Natural killer cell (primary cell): ENCODE measurements around the gene TUG1. TPM values are rescaled to one million over a fixed set of nuclear protein-coding genes. Genes with fewer than 3 reads are reported as not detected.

ENCODE experiments used
- ATAC-seq, 3 donors: fragments of 150-1000 bp in 2 of 3; fragments of 200-7000 bp in 1 of 3; cut with Tn5 transposase; 1 replicate in 1 of 3; 2 replicates in 2 of 3; pipeline ENCODE4 v1.10.0; 2021; ENCODE audit warnings: mild to moderate bottlenecking in 2 of 3, moderate library complexity in 2 of 3
- DNase-seq, 2 donors: peaks; one replicate each; pipeline versions ENCODE4 v3.0.0 to v3.0.0-alpha.2; 2013 to 2021; ENCODE audit warnings: mixed read lengths in 1 of 2
- H3K27ac ChIP-seq: one replicate; pipeline ENCODE4 v1.5.1; 2013; ENCODE audit warnings: mild to moderate bottlenecking, low read length
- H3K27me3 ChIP-seq: one replicate; pipeline ENCODE4 v1.6.1; 2013; ENCODE audit warnings: low read length; ENCODE audit not compliant: control insufficient read depth, insufficient read depth
- H3K36me3 ChIP-seq: one replicate; pipeline ENCODE4 v1.6.1; 2013; ENCODE audit warnings: low read length; ENCODE audit not compliant: control insufficient read depth, insufficient read depth
- H3K4me1 ChIP-seq: one replicate; pipeline ENCODE4 v1.6.1; 2013; ENCODE audit warnings: low read length; ENCODE audit not compliant: control insufficient read depth, insufficient read depth
- H3K4me3 ChIP-seq: one replicate; pipeline ENCODE4 v1.5.1; 2013; ENCODE audit warnings: low read length
- H3K9me3 ChIP-seq: one replicate; pipeline ENCODE4 v1.6.1; 2013; ENCODE audit warnings: low read length; ENCODE audit not compliant: control insufficient read depth, insufficient read depth
- H3K27ac Mint-ChIP-seq, 2 donors: one replicate each; pipeline ENCODE4 v1.8.0; 2022; ENCODE audit warnings: mild to moderate bottlenecking in 2 of 2, mixed read lengths in 2 of 2, moderate library complexity in 1 of 2
- H3K27me3 Mint-ChIP-seq, 2 donors: one replicate each; pipeline ENCODE4 v1.8.0; 2022; ENCODE audit warnings: low read depth in 2 of 2, mixed read lengths in 2 of 2
- H3K36me3 Mint-ChIP-seq: one replicate; pipeline ENCODE4 v1.8.0; 2022; ENCODE audit warnings: mixed read lengths
- H3K4me1 Mint-ChIP-seq, 2 donors: one replicate each; pipeline ENCODE4 v1.8.0; 2022; ENCODE audit warnings: mixed read lengths in 2 of 2
- H3K4me3 Mint-ChIP-seq: one replicate; pipeline ENCODE4 v1.8.0; 2022; ENCODE audit warnings: mild to moderate bottlenecking, moderate library complexity, mixed read lengths
- H3K9me3 Mint-ChIP-seq, 2 donors: one replicate each; pipeline ENCODE4 v1.8.0; 2022; ENCODE audit warnings: mixed read lengths in 2 of 2
- WGBS: methylation state at CpG from one replicate; pipeline ENCODE4 v1.1.7; 2013; ENCODE audit warnings: missing lambda C conversion rate; ENCODE audit not compliant: insufficient coverage; 5-methylcytosine and 5-hydroxymethylcytosine counted together
- intact Hi-C: fragments of 100-400 bp; cut with micrococcal nuclease; formaldehyde crosslinking; loops from one replicate; pipeline ENCODE4 v1.14.2; 2022
- total RNA-seq, 4 donors: library from RNA; stranded (reverse); fragments of 120-200 nt in 1 of 4; gene quantifications; one replicate each; pipeline versions ENCODE4 v1.2.3 to v1.2.4, GENCODE V29; 2013 to 2022
- TF ChIP-seq, protein P1 (sequence below): fragments of 200-600 bp; IDR thresholded peaks from one replicate; pipeline ENCODE4 v1.8.0; 2022; ENCODE audit warnings: antibody characterized with exemption

TUG1 gene
- total RNA-seq, 3 donors from 2014 or later (not counting 1 experiment from before 2014, with no cell fraction given) = 78.4 to 94.6 (median 80.9) TPM

DNA sequence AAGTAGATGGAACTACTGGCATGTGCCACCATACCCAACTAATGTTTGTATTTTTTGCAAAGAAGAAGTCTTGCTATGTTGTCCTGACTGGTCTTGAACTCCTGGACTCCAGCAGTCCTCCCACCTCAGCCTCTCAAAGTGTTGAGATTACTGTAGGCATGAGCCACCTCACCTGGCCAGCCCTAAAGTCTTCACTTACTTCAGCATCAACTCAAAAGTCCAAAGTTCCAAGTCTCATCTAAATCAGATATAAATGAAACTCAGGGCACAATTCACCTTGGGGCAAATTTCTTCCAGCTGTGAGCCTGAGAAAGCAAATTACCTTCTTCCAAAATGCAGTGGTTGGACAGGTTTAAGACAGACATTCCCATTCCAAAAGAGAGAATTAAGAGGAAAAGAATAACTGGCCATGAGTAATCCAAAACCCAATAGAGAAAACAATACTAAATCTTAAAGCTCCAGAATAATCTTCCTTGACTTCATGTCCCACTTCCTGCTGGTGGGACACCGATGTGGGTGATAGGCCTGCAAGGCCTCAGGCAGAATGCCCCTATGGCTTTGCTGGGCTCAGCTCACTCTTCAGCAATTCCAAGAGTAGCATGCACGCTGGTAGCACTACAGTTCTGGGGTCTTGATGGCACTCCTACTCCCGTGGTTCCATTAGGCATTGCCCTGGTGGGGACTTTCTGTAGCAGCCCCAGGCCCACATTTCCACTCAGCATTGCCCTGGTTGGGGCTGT is 50.3 kb downstream of the TUG1 start:
- H3K9me3 ChIP-seq = no peaks in the 10 kb centered on the region
- H3K4me1 ChIP-seq = no peaks in the 10 kb centered on the region
- no peaks in the 10 kb centered on the region for H3K27me3 ChIP-seq
- H3K36me3 ChIP-seq = no peaks in the 10 kb centered on the region
- no peaks in the 10 kb centered on the region for H3K9me3 Mint-ChIP-seq
- no peak overlapping the region for H3K27ac ChIP-seq
- no peaks in the 10 kb centered on the region for H3K36me3 Mint-ChIP-seq
- 80% methylated on average over 3 of the region's 3 CpGs for WGBS
- no peaks in the 10 kb centered on the region for H3K4me1 Mint-ChIP-seq
- H3K27ac Mint-ChIP-seq = no peak overlapping the region
- no peak overlapping the region for H3K4me3 Mint-ChIP-seq
- DNase-seq = no peak
- TF ChIP-seq, protein P1, sequence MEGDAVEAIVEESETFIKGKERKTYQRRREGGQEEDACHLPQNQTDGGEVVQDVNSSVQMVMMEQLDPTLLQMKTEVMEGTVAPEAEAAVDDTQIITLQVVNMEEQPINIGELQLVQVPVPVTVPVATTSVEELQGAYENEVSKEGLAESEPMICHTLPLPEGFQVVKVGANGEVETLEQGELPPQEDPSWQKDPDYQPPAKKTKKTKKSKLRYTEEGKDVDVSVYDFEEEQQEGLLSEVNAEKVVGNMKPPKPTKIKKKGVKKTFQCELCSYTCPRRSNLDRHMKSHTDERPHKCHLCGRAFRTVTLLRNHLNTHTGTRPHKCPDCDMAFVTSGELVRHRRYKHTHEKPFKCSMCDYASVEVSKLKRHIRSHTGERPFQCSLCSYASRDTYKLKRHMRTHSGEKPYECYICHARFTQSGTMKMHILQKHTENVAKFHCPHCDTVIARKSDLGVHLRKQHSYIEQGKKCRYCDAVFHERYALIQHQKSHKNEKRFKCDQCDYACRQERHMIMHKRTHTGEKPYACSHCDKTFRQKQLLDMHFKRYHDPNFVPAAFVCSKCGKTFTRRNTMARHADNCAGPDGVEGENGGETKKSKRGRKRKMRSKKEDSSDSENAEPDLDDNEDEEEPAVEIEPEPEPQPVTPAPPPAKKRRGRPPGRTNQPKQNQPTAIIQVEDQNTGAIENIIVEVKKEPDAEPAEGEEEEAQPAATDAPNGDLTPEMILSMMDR = no peak
- intact Hi-C loops = no loop called here
- ATAC-seq = no peak
- no peaks in the 10 kb centered on the region for H3K27me3 Mint-ChIP-seq
- no peak overlapping the region for H3K4me3 ChIP-seq

DNA sequence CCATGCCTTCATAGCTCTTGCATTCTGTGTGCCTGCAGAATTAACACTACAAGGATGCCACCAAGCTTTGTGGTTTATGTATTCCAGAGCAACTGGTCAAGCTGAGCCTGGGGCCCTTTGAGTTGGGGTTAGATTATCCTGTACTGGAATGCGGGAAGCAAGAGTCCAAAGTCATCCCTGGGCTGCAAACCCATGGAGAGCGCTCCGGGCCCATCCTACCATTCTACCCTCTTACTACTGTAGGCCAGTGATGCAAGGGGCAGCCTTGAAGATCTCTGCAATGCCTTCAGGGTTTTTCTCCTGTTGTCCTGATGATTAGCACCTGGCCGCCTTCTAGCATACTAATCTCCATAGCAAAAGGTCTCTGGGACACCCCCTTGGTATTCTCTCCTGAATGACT is 51.3 kb downstream of the TUG1 start:
- Mint-ChIP-seq H3K9me3 (no peaks in the 10 kb centered on the region), H3K4me1 (no peaks in the 10 kb centered on the region), H3K4me3 (no peak overlapping the region), H3K27me3 (no peaks in the 10 kb centered on the region), H3K36me3 (no peaks in the 10 kb centered on the region), H3K27ac (no peak overlapping the region)
- H3K27me3 ChIP-seq = no peaks in the 10 kb centered on the region
- no peak overlapping the region for H3K4me3 ChIP-seq
- no peaks in the 10 kb centered on the region for H3K36me3 ChIP-seq
- intact Hi-C loops = no loop called here
- no peaks in the 10 kb centered on the region for H3K4me1 ChIP-seq
- ATAC-seq = no peak
- TF ChIP-seq, protein P1 = no peak
- 93% methylated on average over 4 of the region's 4 CpGs for WGBS
- no peak overlapping the region for H3K27ac ChIP-seq
- H3K9me3 ChIP-seq = no peaks in the 10 kb centered on the region
- no peak for DNase-seq

- H3K27me3 ChIP-seq = no peaks in the 10 kb centered on the region
- no peak overlapping the region for H3K4me3 ChIP-seq
- TF ChIP-seq, protein P1 = no peak
- ATAC-seq = no peak
- no peaks in the 10 kb centered on the region for H3K36me3 ChIP-seq
- Mint-ChIP-seq H3K9me3 (no peaks in the 10 kb centered on the region), H3K4me1 (no peaks in the 10 kb centered on the region), H3K27me3 (no peaks in the 10 kb centered on the region), H3K27ac (no peak overlapping the region), H3K36me3 (no peaks in the 10 kb centered on the region), H3K4me3 (no peak overlapping the region)
- intact Hi-C loops = no loop called here
- no peak for DNase-seq
- no peak overlapping the region for H3K27ac ChIP-seq
- H3K9me3 ChIP-seq = no peaks in the 10 kb centered on the region
- no peaks in the 10 kb centered on the region for H3K4me1 ChIP-seq
- WGBS = 93% methylated on average over 5 of the region's 5 CpGs
These were observed 53.5 kb downstream of the TUG1 start for GRCh38 chr22:31022516-31022915.

Other genes starting within 250 kb of the TUG1 start
- gene MORC2, start 491 bp upstream of the TUG1 start, total RNA-seq = 10 to 100 TPM; 15.3 to 19.7 (median 16.4) TPM
- gene SMTN, start 112.1 kb downstream of the TUG1 start, total RNA-seq = 1 to 10 TPM; 2.1 to 4.3 (median 3.6) TPM
- gene SELENOM, start 138.3 kb downstream of the TUG1 start, total RNA-seq = 10 to 100 TPM in 2 of 3 donors, 1 to 10 TPM in 1; 8.1 to 14.0 (median 10.6) TPM
- not detected for gene INPP5J, start 153.7 kb downstream of the TUG1 start, total RNA-seq
- gene PLA2G3, start 171.2 kb downstream of the TUG1 start, total RNA-seq = not detected
- 10 to 100 TPM; 12.4 to 15.0 (median 13.2) TPM for gene RNF185, start 190.9 kb downstream of the TUG1 start, total RNA-seq
- 10 to 100 TPM; 17.2 to 28.6 (median 19.1) TPM for gene LIMK2, start 243.0 kb downstream of the TUG1 start, total RNA-seq